Suppressor macrophage (primary cell): ENCODE data around the gene CELSR2.

Source experiments
- DNase-seq, 4 experiments: peaks; one replicate each; pipeline ENCODE4 v3.0.0-alpha.2; 2020 to 2022

The CELSR2 gene

DNA sequence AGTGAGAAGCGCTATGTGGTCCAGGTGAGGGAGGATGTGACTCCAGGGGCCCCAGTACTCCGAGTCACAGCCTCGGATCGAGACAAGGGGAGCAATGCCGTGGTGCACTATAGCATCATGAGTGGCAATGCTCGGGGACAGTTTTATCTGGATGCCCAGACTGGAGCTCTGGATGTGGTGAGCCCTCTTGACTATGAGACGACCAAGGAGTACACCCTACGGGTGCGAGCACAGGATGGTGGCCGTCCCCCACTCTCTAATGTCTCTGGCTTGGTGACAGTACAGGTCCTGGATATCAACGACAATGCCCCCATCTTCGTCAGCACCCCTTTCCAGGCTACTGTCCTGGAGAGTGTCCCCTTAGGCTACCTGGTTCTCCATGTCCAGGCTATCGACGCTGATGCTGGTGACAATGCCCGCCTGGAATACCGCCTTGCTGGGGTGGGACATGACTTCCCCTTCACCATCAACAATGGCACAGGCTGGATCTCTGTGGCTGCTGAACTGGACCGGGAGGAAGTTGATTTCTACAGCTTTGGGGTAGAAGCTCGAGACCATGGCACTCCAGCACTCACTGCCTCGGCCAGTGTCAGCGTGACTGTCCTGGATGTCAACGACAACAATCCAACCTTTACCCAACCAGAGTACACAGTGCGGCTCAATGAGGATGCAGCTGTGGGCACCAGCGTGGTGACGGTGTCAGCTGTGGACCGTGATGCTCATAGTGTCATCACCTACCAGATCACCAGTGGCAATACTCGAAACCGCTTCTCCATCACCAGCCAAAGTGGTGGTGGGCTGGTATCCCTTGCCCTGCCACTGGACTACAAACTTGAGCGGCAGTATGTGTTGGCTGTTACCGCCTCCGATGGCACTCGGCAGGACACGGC lies 2.2 kb downstream of the CELSR2 start:
- no peak for DNase-seq

- no peak for DNase-seq
These were observed 3.0 kb downstream of the CELSR2 start for GRCh38 chr1:109252167-109252892.

GRCh38 chr1:109252893-109253802 lies 3.8 kb downstream of the CELSR2 start:
- DNase-seq: no peak

DNA sequence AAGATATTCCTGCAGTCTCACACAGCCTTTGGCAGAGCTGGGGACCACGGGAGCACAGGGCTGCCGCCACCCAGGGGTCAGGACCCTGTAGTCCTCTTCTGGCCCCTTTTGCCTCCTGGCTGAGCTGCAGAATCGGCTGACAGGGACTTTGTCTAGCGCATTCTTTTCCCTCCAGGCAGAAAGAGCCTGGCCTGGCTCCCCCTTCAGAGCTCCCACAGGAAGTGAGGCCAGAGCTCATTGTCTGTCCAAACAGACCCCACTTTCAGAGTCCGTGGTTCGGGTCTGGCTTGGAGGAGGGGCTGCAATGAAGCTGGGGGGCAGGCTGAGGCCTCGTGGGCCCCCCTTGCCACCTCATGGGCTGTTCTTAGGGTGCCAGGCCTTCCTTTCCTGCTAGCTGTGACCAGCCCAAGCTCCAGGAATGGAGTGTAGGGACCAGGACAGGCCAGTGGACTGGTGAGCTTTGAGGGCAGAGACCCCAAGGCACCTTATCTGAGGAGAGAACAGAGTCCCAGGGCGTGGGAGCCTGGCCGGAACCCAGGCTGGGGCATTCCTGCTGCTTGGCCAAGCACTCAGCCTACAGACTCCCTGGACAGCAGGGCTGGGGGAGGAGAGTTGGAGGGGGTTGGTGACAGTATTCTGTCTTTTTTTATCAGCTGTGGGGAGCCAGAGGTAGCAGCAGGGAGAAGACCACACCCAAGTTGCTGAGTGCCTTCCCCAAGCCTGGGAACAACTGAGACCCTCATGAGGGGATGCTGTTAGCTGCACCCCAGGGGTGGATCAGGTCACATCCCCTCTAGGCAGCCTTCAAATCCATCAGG lies 4.7 kb downstream of the CELSR2 start:
- no peak for DNase-seq

- DNase-seq: no peak
These were observed 5.3 kb downstream of the CELSR2 start for GRCh38 chr1:109254621-109255096.

- no peak for DNase-seq
These were observed 5.8 kb downstream of the CELSR2 start for GRCh38 chr1:109255097-109255651.

DNA sequence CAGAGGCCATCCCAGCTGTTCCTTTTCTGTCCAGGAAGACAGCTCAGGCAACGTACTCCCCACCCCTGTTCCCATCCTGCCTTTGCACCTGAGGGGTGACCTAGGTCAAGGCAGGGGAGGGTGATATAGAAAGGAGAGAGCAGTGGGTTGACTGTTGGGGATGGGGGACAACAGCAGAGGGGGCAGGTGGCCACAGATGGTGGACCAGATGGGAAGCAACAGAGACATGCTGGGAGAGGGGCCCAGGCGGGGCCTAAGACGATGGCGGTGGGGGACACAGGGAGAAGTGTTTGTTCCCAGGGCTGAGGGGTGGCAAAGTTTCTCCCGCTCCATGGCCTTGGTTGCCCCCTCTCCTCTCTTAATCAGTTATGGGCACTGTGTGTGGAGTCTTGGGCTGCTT lies 6.3 kb downstream of the CELSR2 start:
- DNase-seq: no peak

GRCh38 chr1:109256085-109256484 lies 6.7 kb downstream of the CELSR2 start:
- DNase-seq: no peak

DNA sequence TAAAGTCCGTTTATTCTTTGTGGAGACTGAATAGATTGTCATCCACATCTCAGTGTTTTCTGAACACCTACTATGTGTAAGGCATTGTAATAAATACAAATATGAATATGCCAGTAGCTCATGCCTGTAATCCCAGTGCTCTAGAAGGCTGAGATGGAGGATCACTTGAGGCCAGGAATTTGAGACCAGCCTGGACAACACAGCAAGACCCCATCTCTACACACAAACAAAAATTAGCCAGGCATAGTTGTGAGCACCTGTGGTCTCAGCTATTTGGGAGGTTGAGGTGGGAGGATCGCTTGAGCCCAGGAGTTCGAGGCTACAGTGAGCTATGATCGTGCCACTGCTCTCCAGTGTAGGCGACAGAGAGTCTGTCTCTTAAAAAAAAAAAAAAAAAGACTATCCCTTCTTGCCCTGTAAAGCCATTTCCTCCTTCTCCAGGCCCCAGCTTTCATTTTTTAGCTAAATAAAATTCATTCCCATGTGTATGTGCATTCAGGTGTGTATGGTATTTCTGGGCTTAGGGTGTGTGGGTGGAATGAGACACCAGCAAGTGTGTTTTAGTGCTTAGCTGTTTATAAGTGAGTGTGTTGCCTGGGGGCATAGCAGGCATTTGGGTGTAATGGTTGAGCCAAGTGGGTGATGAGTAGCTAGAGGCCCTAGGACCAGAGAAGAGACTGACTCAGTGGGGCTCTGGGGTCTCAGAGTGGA lies 7.8 kb downstream of the CELSR2 start:
- no peak for DNase-seq

DNA sequence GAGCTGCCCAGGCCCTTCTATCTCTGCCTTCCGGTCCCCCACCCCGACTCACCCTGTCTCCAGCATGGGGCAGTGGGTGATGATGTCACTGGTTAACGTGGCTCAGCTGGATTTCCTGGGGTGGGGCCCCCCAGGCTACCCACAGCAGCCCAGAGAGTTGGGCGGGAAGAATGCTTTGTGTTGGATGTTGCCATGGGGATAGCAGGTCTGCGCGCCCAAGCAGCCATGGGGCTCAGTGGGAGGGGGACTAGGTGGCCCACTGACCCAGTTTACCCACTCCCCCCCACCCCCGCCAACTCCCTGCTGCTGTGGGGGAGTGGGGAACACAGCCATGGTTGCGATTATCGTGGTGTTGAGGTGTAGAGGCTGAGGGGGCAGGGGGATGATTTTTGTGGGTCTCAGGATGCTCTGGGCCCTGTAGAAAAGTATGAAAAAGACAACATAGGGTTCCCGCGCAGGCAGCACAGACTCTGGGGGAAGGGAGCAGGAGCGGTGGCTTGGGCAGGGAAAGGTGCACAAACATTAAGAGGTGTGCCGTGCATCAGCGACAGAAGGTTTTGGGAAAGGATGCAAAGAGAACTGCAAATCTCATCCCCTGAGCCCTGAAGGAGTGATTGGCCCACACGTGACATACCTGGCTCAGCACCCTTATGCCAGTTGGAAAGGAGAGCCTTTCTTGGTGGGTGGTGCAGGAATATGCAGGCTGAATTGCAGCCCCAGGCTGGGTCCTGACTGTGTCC lies 8.5 kb downstream of the CELSR2 start:
- DNase-seq: no peak

DNA sequence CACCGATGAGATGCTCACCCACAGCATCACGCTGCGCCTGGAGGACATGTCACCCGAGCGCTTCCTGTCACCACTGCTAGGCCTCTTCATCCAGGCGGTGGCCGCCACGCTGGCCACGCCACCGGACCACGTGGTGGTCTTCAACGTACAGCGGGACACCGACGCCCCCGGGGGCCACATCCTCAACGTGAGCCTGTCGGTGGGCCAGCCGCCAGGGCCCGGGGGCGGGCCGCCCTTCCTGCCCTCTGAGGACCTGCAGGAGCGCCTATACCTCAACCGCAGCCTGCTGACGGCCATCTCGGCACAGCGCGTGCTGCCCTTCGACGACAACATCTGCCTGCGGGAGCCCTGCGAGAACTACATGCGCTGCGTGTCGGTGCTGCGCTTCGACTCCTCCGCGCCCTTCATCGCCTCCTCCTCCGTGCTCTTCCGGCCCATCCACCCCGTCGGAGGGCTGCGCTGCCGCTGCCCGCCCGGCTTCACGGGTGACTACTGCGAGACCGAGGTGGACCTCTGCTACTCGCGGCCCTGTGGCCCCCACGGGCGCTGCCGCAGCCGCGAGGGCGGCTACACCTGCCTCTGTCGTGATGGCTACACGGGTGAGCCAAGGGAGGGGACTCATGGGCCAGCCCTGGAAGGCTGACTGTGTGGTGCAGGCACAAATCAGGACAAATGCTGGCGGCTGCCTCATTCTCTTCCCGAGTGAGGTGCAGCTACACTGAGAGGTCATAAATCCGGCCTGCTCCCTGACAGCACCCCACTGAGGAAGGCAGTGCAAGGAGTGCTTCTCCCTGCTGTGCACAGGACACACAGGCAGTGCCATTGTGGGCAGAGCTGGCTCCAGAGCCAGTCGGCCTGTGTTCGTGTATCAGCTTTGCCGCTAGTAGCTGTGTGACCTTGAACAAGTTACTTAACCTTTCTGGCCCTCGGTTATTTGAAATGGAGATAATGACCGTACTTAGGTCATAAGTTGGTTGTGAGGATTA lies 9.4 kb downstream of the CELSR2 start:
- no peak for DNase-seq

DNA sequence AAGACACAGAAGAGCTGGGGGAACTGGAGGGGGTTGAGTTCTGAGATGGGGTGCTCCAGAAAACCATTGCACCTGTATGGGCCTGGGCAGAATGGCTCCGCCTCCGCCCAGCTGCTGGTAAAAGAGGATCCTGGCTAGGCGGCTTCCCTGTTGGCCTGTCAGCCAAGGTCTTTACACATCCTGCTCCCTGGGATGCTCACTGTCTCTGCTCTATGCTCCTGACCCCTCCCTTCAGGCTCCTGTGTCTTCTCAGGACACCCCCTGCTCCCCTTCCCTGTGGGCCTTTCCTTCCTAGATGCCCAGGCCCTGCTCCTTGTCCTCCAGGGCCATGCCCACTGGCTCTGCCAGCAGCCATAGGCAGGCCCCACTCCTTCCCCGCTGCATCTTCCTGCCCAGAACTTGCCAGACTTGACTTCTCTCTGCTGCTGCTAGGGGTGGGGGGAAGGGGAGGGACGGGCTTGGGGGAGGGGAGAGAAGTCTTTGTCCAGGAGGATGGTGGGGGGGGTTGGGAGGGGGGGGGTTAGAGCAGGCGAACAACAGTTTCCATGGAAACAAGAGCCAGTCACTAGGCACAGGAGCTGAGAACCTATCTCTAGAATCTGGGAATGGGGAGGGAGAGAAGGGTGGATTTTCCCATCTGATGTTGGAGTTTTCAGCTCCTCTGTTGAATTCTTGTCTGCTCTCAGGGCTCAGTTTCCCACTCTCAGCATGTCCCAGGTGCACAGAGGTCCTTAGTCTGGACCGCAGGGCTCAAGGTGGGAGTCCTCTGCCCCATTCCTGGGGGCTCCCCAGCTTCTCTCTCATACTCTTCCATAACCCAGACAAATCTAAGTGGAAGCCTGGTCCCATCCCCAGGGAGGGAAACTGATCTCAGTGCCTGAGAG lies 10.6 kb downstream of the CELSR2 start:
- no peak for DNase-seq

DNA sequence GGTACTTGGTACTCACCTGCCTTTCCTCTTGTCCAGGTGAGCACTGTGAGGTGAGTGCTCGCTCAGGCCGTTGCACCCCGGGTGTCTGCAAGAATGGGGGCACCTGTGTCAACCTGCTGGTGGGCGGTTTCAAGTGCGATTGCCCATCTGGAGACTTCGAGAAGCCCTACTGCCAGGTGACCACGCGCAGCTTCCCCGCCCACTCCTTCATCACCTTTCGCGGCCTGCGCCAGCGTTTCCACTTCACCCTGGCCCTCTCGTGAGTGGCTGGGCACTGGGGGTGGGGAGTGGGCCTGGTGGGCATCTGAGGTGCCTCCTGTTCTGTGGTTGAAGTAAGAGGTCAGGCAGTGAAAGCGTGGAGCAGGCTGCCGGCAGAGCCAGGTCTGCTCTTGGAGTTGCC lies 11.7 kb downstream of the CELSR2 start:
- DNase-seq: no peak

DNA sequence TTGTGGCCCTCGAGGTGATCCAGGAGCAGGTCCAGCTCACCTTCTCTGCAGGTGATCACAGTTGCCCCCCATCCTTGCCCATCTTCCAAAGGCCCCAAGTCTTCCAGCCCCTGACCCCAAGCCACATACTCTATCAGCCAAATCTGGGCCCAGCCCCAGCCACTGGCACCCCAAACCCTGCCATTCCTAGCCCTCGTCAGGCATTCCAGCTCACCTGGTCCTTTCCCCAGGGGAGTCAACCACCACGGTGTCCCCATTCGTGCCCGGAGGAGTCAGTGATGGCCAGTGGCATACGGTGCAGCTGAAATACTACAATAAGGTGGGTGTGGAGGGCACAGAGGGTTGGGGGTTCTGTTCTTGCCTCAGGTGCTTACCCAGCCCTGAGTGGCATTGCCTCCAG lies 12.2 kb downstream of the CELSR2 start:
- DNase-seq: no peak

- no peak for DNase-seq
These were observed 13.1 kb downstream of the CELSR2 start for GRCh38 chr1:109262231-109263055.

- DNase-seq: no peak
These were observed 13.9 kb downstream of the CELSR2 start for GRCh38 chr1:109263234-109263596.
